Left colon (tissue), 2 donors: Measurements from ENCODE around the gene NUP58. TPM values are rescaled to one million over a fixed set of nuclear protein-coding genes. Genes with fewer than 3 reads are reported as not detected.

Experiments used
- ATAC-seq: fragments of 200-7000 bp; cut with Tn5 transposase; one replicate; pipeline ENCODE4 v1.9.1; 2020; ENCODE audit warnings: mild to moderate bottlenecking, moderate library complexity
- DNase-seq, 2 donors: peaks; one replicate each; pipeline ENCODE4 v3.0.0-alpha.2; 2020
- intact Hi-C, 2 donors: fragments of 100-400 bp; cut with DNase I in 1 of 2; cut with micrococcal nuclease in 1 of 2; formaldehyde crosslinking; loops; one replicate each; pipeline versions ENCODE4 v1.11.2 to v1.14.0; 2022; cut with DNase I, micrococcal nuclease
- total RNA-seq, 2 donors: library from RNA; stranded (reverse); fragmentation: NEBNext Ultra II Directional; extraction: Animal tissue kit (Norgen Biotek cat#: 25700); gene quantifications; one replicate each; pipeline ENCODE4 v1.2.1, GENCODE V29; 2021
- donor health status: DM: no; HTN: no; CAD: no.
- donor health status: DM: yes; HTN: yes; CAD: no.

The NUP58 gene
- total RNA-seq, 2 donors from 2014 or later = 28.7 to 32.6 TPM

GRCh38 chr13:25371158-25371874 lies 69.9 kb downstream of the NUP58 start:
- intact Hi-C loops = no loop called here
- DNase-seq = no peak
- no peak for ATAC-seq

- DNase-seq (no peak), ATAC-seq (no peak)
- intact Hi-C loops = no loop called here
Observed at GRCh38 chr13:25371875-25372283, 70.5 kb downstream of the NUP58 start, which contains the start of gene ATP8A2. Gene ATP8A2 (plus strand): TSS chr13:25371974. CDS start chr13:25372213, 239 bp downstream.

GRCh38 chr13:25372284-25373081 lies 71.1 kb downstream of the NUP58 start:
- no peak for ATAC-seq
- intact Hi-C loops = no loop called here
- no peak for DNase-seq

GRCh38 chr13:25375727-25376358 lies 74.4 kb downstream of the NUP58 start:
- peak; percentile 45 for ATAC-seq
- peak in 1 of 2 donors; percentile 11 for DNase-seq
- intact Hi-C loops = no loop called here

- intact Hi-C loops = no loop called here
- no peak for ATAC-seq
Observed at GRCh38 chr13:25377244-25377962, 76.0 kb downstream of the NUP58 start.

GRCh38 chr13:25378528-25378927 lies 77.1 kb downstream of the NUP58 start:
- intact Hi-C loops = no loop called here
- ATAC-seq (no peak), DNase-seq (no peak)

More at GRCh38 chr13:25377244-25377962, 76.0 kb downstream of the NUP58 start:
- no peak for DNase-seq

- intact Hi-C loops = no loop called here
- ATAC-seq (no peak), DNase-seq (no peak)
Observed at GRCh38 chr13:25379011-25379410, 77.6 kb downstream of the NUP58 start.

GRCh38 chr13:25380082-25380481 lies 78.7 kb downstream of the NUP58 start:
- intact Hi-C loops = no loop called here
- DNase-seq (no peak), ATAC-seq (no peak)

GRCh38 chr13:25380741-25381324 lies 79.4 kb downstream of the NUP58 start:
- intact Hi-C loops = no loop called here
- DNase-seq (no peak), ATAC-seq (no peak)

- DNase-seq = no peak
- intact Hi-C loops = no loop called here
- ATAC-seq = no peak
Observed at GRCh38 chr13:25384758-25385410, 83.5 kb downstream of the NUP58 start.

- no peak for ATAC-seq
- intact Hi-C loops = no loop called here
- no peak for DNase-seq
Observed at GRCh38 chr13:25391932-25392331, 90.5 kb downstream of the NUP58 start.

Other genes starting within 250 kb of the NUP58 start
- under 1 TPM; 0.28 to 0.34 TPM for gene PABPC3, start 205.5 kb upstream of the NUP58 start, total RNA-seq
- gene AMER2, start 129.3 kb upstream of the NUP58 start, total RNA-seq = under 1 TPM in 1 of 2 donors, not detected in 1; 0.08 TPM
- 10 to 100 TPM; 13.6 to 14.7 TPM for gene MTMR6, start 14.1 kb upstream of the NUP58 start, total RNA-seq
- gene ATP8A2, start 70.3 kb downstream of the NUP58 start, total RNA-seq = under 1 TPM; 0.42 to 0.49 TPM